ENCODE measurements around the gene GSC2.
"Not testable (repeated sequence)": the region's sequence is repeated elsewhere in the genome, so short reads cannot be mapped to it uniquely, and the experiment has no call there.

The GSC2 gene

GRCh38 chr22:19178065-19178656, 28.1 kb upstream of the GSC2 start:
- no peak for DNase-seq (ENCODE audit: low read depth)

- DNase-seq (ENCODE audit: low read depth) = no peak
These were observed 27.3 kb upstream of the GSC2 start for GRCh38 chr22:19177164-19178064.

- DNase-seq (ENCODE audit: low read depth) = no peak
These were observed 26.6 kb upstream of the GSC2 start for GRCh38 chr22:19176732-19177131.

- DNase-seq (ENCODE audit: low read depth) = no peak
These were observed 26.1 kb upstream of the GSC2 start for GRCh38 chr22:19176175-19176643.

- DNase-seq (ENCODE audit: low read depth) = no peak
These were observed 25.6 kb upstream of the GSC2 start for GRCh38 chr22:19175602-19176174.

GRCh38 chr22:19175026-19175601, 25.0 kb upstream of the GSC2 start:
- no peak for DNase-seq (ENCODE audit: low read depth)

- DNase-seq (ENCODE audit: low read depth) = no peak
These were observed 24.3 kb upstream of the GSC2 start for GRCh38 chr22:19174106-19175025.

- DNase-seq (ENCODE audit: low read depth) = no peak
These were observed 23.2 kb upstream of the GSC2 start for GRCh38 chr22:19173047-19174035.

GRCh38 chr22:19172213-19173046, 22.3 kb upstream of the GSC2 start:
- no peak for DNase-seq (ENCODE audit: low read depth)

GRCh38 chr22:19169947-19170318, 19.8 kb upstream of the GSC2 start:
- no peak for DNase-seq (ENCODE audit: low read depth)

GRCh38 chr22:19169002-19169946, 19.2 kb upstream of the GSC2 start:
- DNase-seq (ENCODE audit: low read depth) = no peak

- DNase-seq (ENCODE audit: low read depth) = no peak
These were observed 18.2 kb upstream of the GSC2 start for GRCh38 chr22:19168088-19168890.

GRCh38 chr22:19167106-19167869, 17.2 kb upstream of the GSC2 start:
- DNase-seq (ENCODE audit: low read depth) = no peak

- no peak for DNase-seq (ENCODE audit: low read depth)
These were observed 16.3 kb upstream of the GSC2 start for GRCh38 chr22:19166421-19166820.

- no peak for DNase-seq (ENCODE audit: low read depth)
These were observed 14.3 kb upstream of the GSC2 start for GRCh38 chr22:19164425-19164824.

GRCh38 chr22:19158649-19159048, 8.6 kb upstream of the GSC2 start:
- DNase-seq (ENCODE audit: low read depth) = not testable (repeated sequence)

GRCh38 chr22:19156109-19156508, 6.0 kb upstream of the GSC2 start:
- not testable (repeated sequence) for DNase-seq (ENCODE audit: low read depth)
